Activated B cell treated with CpG ODN at 0.5 μM for 24 hours (primary cell): Measurements from ENCODE around the gene MIS18A. TPM values are rescaled to one million over a fixed set of nuclear protein-coding genes. Genes with fewer than 3 reads are reported as not detected.
A peak's percentile ranks its signal among the peaks of the same experiment; 100 is the strongest.

Experiments used
- ATAC-seq: fragments of 200-7000 bp; cut with Tn5 transposase; one replicate; pipeline ENCODE4 v1.10.0; 2021; ENCODE audit warnings: low read depth, mild to moderate bottlenecking, moderate library complexity
- CTCF ChIA-PET: fragments of 350-600 bp; sonication (Branson Sonifier 250); formaldehyde crosslinking; loops from one replicate; lab custom pipeline; 2021; ENCODE audit warnings: antibody characterized with exemption; lab: Charles Lee
- POLR2A ChIA-PET: fragments of 350-600 bp; sonication (Branson Sonifier 250); formaldehyde crosslinking; loops from one replicate; lab custom pipeline; 2021; ENCODE audit warnings: antibody characterized with exemption; lab: Charles Lee
- DNase-seq: peaks from one replicate; pipeline ENCODE4 v3.0.0; 2022
- H3K27ac Mint-ChIP-seq: one replicate; pipeline ENCODE4 v1.8.0; 2020; ENCODE audit warnings: mixed read lengths
- H3K27me3 Mint-ChIP-seq: one replicate; pipeline ENCODE4 v1.8.0; 2021; ENCODE audit warnings: mixed read lengths
- H3K36me3 Mint-ChIP-seq: one replicate; pipeline ENCODE4 v1.8.0; 2021; ENCODE audit warnings: low read depth, mixed read lengths
- H3K4me1 Mint-ChIP-seq: one replicate; pipeline ENCODE4 v1.8.0; 2021; ENCODE audit warnings: mixed read lengths
- H3K4me3 Mint-ChIP-seq: one replicate; pipeline ENCODE4 v1.8.0; 2020; ENCODE audit warnings: mild to moderate bottlenecking, mixed read lengths
- H3K9me3 Mint-ChIP-seq: one replicate; pipeline ENCODE4 v1.8.0; 2020; ENCODE audit warnings: mixed read lengths
- intact Hi-C: fragments of 100-400 bp; cut with micrococcal nuclease; formaldehyde crosslinking; loops from one replicate; pipeline ENCODE4 v1.15.1; 2024
- total RNA-seq: library from RNA; stranded (reverse); gene quantifications from 2 replicates; pipeline ENCODE4 v1.2.3, GENCODE V29; 2022
- TF ChIP-seq, protein P1 (sequence below): fragments of 200-600 bp; IDR thresholded peaks from one replicate; pipeline ENCODE4 v1.8.0; 2022; ENCODE audit warnings: antibody characterized with exemption, mild to moderate bottlenecking

Gene MIS18A
- total RNA-seq, 1 donor from 2014 or later, result 7.7 TPM

DNA sequence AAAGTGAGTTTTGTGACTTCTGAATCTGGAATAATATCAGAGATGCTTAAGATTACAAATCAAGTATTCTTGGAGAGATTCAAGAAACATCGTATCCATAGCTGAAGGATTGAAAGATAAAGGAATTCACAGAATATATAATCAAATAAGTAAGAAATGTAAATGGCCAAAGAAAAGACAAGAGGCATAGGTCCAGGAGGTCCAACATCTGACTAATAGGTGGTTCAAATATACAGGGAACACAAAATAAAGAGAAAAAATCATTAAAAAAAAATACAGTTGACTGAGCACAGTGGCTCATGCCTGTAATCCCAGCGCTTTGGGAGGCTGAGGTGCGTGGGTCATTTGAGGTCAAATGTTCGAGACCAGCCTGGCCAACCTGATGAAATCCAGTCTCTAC, 6.6 kb upstream of the MIS18A start:
- TF ChIP-seq, protein P1, sequence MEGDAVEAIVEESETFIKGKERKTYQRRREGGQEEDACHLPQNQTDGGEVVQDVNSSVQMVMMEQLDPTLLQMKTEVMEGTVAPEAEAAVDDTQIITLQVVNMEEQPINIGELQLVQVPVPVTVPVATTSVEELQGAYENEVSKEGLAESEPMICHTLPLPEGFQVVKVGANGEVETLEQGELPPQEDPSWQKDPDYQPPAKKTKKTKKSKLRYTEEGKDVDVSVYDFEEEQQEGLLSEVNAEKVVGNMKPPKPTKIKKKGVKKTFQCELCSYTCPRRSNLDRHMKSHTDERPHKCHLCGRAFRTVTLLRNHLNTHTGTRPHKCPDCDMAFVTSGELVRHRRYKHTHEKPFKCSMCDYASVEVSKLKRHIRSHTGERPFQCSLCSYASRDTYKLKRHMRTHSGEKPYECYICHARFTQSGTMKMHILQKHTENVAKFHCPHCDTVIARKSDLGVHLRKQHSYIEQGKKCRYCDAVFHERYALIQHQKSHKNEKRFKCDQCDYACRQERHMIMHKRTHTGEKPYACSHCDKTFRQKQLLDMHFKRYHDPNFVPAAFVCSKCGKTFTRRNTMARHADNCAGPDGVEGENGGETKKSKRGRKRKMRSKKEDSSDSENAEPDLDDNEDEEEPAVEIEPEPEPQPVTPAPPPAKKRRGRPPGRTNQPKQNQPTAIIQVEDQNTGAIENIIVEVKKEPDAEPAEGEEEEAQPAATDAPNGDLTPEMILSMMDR, result no peak
- CTCF ChIA-PET, result no interaction called here

DNA sequence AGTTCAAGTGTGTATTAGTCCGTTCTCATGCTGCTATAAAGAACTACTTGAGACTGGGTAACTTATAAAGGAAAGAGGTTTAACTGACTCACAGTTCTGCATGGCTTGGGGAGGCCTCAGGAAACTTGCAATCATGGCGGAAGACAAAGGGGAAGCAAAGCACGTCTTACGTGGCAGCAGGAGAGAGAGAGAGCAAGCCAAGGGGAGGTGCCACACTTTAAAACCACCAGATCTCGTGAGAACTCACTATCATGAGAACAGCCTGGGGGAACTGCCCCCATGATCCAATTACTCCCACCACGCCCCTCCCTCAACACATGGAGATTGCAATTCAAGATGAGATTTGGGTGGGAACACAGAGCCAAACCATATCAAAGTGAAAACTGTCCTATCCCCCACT, 4.1 kb upstream of the MIS18A start:
- ChIA-PET CTCF (no interaction called here), POLR2A (no interaction called here)
- TF ChIP-seq, protein P1, result no peak
- Mint-ChIP-seq H3K9me3 (no peaks in the 10 kb centered on the region), H3K27me3 (no peaks in the 10 kb centered on the region), H3K4me1 (peaks cover 14% of the 10 kb centered on the region), H3K4me3 (no peak overlapping the region), H3K36me3 (peaks cover 8% of the 10 kb centered on the region), H3K27ac (no peak overlapping the region)
- DNase-seq (no peak), ATAC-seq (no peak)
- intact Hi-C loops, result no loop called here

More for the DNA sequence above, 6.6 kb upstream of the MIS18A start:
- Mint-ChIP-seq H3K27ac (no peak overlapping the region), H3K4me3 (no peak overlapping the region), H3K4me1 (no peaks in the 10 kb centered on the region), H3K9me3 (no peaks in the 10 kb centered on the region), H3K36me3 (peaks cover 6% of the 10 kb centered on the region), H3K27me3 (no peaks in the 10 kb centered on the region)
- POLR2A ChIA-PET, result no interaction called here
- intact Hi-C loops, result no loop called here
- ATAC-seq (no peak), DNase-seq (no peak)

DNA sequence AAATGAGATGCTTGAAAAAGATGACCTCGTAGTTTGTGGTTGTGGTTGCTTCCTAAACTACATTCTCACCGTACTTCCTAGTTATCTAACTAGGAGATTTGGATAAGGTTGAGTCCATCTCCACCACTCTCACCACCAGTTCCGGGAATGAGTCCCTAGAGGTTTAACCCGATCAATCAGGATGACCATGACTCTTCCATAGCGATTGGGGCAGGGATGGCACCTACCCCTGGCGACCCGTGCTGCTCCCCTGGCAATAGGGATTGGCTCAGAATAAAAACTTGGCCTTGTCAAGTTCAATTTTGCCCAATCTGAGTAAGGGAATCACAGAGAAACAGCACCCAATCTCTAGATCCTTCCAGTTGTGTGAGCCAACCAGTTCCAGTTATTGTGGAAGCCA, 2.7 kb upstream of the MIS18A start:
- H3K36me3 Mint-ChIP-seq, result peaks cover 8% of the 10 kb centered on the region
- no peak overlapping the region for H3K4me3 Mint-ChIP-seq
- no peaks in the 10 kb centered on the region for H3K9me3 Mint-ChIP-seq
- ATAC-seq (no peak), DNase-seq (no peak)
- CTCF ChIA-PET, result no interaction called here
- H3K27me3 Mint-ChIP-seq, result no peaks in the 10 kb centered on the region
- intact Hi-C loops, result no loop called here
- H3K27ac Mint-ChIP-seq, result no peak overlapping the region
- POLR2A ChIA-PET, result no interaction called here
- peaks cover 16% of the 10 kb centered on the region for H3K4me1 Mint-ChIP-seq
- TF ChIP-seq, protein P1, result no peak

DNA sequence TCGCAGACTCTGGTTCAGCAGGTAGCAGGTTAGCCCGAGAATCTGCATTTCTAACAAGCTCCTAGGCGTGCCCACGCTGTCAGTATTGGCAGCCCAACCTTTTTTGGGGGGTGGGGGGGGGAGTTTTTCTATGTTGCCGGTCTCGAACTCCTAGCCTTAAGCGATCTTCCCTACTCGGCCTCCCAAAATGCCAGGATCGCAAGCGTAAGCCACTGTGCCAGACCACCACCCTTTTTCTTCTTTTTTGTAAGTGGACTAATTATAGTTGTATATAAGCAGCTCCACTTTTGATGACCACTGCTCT, 480 bp upstream of the MIS18A start:
- DNase-seq (no peak), ATAC-seq (no peak)
- Mint-ChIP-seq H3K4me1 (peaks cover 16% of the 10 kb centered on the region), H3K27me3 (no peaks in the 10 kb centered on the region), H3K36me3 (peaks cover 10% of the 10 kb centered on the region), H3K27ac (peak overlapping the region; percentile 88), H3K9me3 (no peaks in the 10 kb centered on the region), H3K4me3 (peak overlapping the region; percentile 98)
- ChIA-PET POLR2A (interaction anchor here (0.6 to 0.7 kb wide), 2 partner anchors 43 to 322 kb away, joined by 4 to 6 read pairs; no protein-coding TSS in a partner anchor), CTCF (interaction anchor here (0.6 kb wide), 1 partner anchor 21 kb away, joined by 3 read pairs; no protein-coding TSS in a partner anchor)
- intact Hi-C loops, result loop anchor here (1.0 to 5.0 kb wide), 8 partner anchors 114 to 1363 kb away; partner anchors contain the start of genes CFAP298, ITSN1, PAXBP1 and SCAF4
- TF ChIP-seq, protein P1, result no peak

DNA sequence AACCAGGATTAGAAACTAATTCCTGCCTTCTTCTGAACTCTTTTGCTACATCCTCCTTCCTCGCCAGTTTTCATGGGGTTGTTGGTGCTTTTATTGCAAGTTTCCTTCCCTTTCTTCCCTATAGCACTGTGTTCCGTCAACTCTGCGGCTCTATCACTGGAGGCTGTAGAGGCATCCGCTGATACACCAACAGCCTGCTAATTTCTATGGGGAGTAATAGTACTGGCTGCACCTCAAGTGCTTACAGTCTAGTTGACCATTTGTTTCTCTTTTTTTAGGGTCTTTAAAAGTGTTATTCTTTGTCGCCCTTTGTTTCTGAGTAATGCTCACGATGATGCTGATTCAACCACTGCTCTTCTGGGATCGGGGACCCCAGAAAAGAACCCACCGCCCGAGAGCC, 746 bp downstream of the MIS18A start:
- DNase-seq (no peak), ATAC-seq (no peak)
- peak overlapping the region; percentile 88 for H3K27ac Mint-ChIP-seq
- H3K4me3 Mint-ChIP-seq, result peak overlapping the region; percentile 98
- intact Hi-C loops, result loop anchor here (2.0 to 5.0 kb wide), 5 partner anchors 449 to 631 kb away; partner anchors contain the start of genes PAXBP1, SCAF4, SOD1 and SYNJ1
- no peaks in the 10 kb centered on the region for H3K27me3 Mint-ChIP-seq
- peaks cover 16% of the 10 kb centered on the region for H3K4me1 Mint-ChIP-seq
- no peaks in the 10 kb centered on the region for H3K9me3 Mint-ChIP-seq
- ChIA-PET CTCF (no interaction called here), POLR2A (interaction anchor here (0.9 kb wide), 1 partner anchor 493 kb away, joined by 4 read pairs; the partner anchor contains the start of gene PAXBP1)
- H3K36me3 Mint-ChIP-seq, result peaks cover 18% of the 10 kb centered on the region
- TF ChIP-seq, protein P1, result no peak
